HUES6 (cell line): ENCODE data around the gene SIGLEC7.
"Not testable (repeated sequence)": the region's sequence is repeated elsewhere in the genome, so short reads cannot be mapped to it uniquely, and the experiment has no call there.

Experiments used
- H3K27ac ChIP-seq: 2 replicates; pipeline ENCODE4 v1.7.0; 2013; ENCODE audit warnings: low read depth, mild to moderate bottlenecking, low read length, inconsistent platforms
- H3K27me3 ChIP-seq: 2 replicates; pipeline ENCODE4 v1.6.1; 2013; ENCODE audit warnings: low read length; ENCODE audit not compliant: control insufficient read depth, insufficient read depth
- H3K36me3 ChIP-seq: 2 replicates; pipeline ENCODE4 v1.6.1; 2013; ENCODE audit warnings: low read length; ENCODE audit not compliant: control insufficient read depth, insufficient read depth
- H3K4me1 ChIP-seq: 2 replicates; pipeline ENCODE4 v1.6.1; 2013; ENCODE audit warnings: low read length; ENCODE audit not compliant: control insufficient read depth, insufficient read depth
- H3K4me3 ChIP-seq: 2 replicates; pipeline ENCODE4 v1.5.1; 2013; ENCODE audit warnings: low read depth, low read length
- H3K9ac ChIP-seq: one replicate; pipeline ENCODE4 v1.6.1; 2013; ENCODE audit warnings: mild to moderate bottlenecking, low read length
- H3K9me3 ChIP-seq: 2 replicates; pipeline ENCODE4 v1.6.1; 2013; ENCODE audit warnings: low read depth, low read length; ENCODE audit not compliant: control insufficient read depth, insufficient read depth

The SIGLEC7 gene

GRCh38 chr19:51168564-51169282 lies 26.6 kb downstream of the SIGLEC7 start:
- Histone ChIP-seq H3K9me3 (no peaks in the 10 kb centered on the region), H3K27ac (no peak overlapping the region), H3K36me3 (no peaks in the 10 kb centered on the region), H3K4me3 (no peak overlapping the region), H3K27me3 (peaks cover 18% of the 10 kb centered on the region; the same call in 1 of the 2 replicates), H3K9ac (no peak overlapping the region), H3K4me1 (no peaks in the 10 kb centered on the region)

DNA sequence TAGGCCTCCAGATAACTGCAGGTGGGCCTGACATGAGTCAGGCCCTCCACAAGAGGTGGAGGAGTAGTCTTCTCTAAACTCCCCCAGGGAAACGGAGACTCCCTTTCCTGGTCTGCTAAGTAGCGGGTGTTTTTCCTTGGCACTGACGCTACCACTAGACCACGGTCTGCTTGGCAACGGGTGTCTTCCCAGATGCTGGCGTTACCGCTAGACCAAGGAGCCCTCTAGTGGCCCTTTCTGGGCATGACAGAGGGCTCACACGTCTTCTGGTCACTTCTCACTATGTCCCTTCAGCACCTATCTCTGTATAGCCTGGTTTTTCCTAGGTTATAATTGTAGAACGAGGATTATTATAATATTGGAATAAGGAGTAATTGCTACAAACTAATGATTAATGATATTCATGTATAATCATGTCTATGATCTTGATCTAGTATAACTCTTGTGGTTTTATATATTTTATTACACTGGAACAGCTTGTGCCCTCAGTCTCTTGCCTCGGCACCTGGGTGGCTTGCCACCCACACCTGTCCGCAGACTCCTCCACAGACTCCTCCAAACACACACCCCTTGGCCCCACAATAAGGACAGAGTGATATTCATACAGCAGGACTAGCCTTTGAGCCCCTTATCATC lies 27.3 kb downstream of the SIGLEC7 start:
- not testable (repeated sequence) for H3K27ac ChIP-seq, H3K9me3 ChIP-seq, H3K36me3 ChIP-seq, H3K4me3 ChIP-seq, H3K4me1 ChIP-seq, H3K9ac ChIP-seq
- H3K27me3 ChIP-seq = peaks cover 18% of the 10 kb centered on the region; the same call in 1 of the 2 replicates

DNA sequence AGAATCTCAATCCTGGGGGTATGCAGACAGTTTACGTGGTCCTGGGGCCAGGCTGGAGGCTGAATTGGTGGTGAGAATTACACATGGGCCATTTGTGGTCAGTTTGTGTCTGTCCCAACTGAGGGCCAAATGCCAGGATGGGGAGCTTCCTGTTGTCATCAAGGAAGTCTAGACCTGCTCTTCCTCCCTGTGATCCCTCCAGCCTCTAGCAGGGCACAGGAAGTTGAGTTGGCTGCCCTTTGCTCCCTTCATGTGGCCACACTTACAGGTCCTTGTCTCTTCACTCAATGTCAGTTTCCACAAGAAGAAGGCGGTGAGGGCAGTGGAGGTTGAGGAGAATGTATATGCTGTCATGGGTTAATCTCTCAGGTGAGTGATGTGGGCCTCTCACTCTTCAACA lies 30.1 kb downstream of the SIGLEC7 start:
- Histone ChIP-seq H3K9ac (no peak overlapping the region), H3K4me1 (no peaks in the 10 kb centered on the region), H3K9me3 (no peaks in the 10 kb centered on the region), H3K4me3 (no peak overlapping the region), H3K27ac (no peak overlapping the region), H3K27me3 (peaks cover 33% of the 10 kb centered on the region), H3K36me3 (no peaks in the 10 kb centered on the region)

GRCh38 chr19:51173681-51174080 lies 31.6 kb downstream of the SIGLEC7 start:
- H3K9ac ChIP-seq = no peak overlapping the region
- H3K27ac ChIP-seq = no peak overlapping the region
- H3K27me3 ChIP-seq = peaks cover 43% of the 10 kb centered on the region
- no peak overlapping the region for H3K4me3 ChIP-seq
- H3K9me3 ChIP-seq = no peaks in the 10 kb centered on the region
- no peaks in the 10 kb centered on the region for H3K36me3 ChIP-seq
- H3K4me1 ChIP-seq = no peaks in the 10 kb centered on the region

- Histone ChIP-seq H3K9me3 (0 out of 2 replicates have a peak, but pooled peaks cover 3% of the 10 kb centered on the region), H3K4me1 (no peaks in the 10 kb centered on the region), H3K9ac (no peak overlapping the region), H3K27ac (no peak overlapping the region), H3K27me3 (peaks cover 65% of the 10 kb centered on the region), H3K36me3 (no peaks in the 10 kb centered on the region), H3K4me3 (no peak overlapping the region)
These were observed 37.2 kb downstream of the SIGLEC7 start for GRCh38 chr19:51179256-51179655.

DNA sequence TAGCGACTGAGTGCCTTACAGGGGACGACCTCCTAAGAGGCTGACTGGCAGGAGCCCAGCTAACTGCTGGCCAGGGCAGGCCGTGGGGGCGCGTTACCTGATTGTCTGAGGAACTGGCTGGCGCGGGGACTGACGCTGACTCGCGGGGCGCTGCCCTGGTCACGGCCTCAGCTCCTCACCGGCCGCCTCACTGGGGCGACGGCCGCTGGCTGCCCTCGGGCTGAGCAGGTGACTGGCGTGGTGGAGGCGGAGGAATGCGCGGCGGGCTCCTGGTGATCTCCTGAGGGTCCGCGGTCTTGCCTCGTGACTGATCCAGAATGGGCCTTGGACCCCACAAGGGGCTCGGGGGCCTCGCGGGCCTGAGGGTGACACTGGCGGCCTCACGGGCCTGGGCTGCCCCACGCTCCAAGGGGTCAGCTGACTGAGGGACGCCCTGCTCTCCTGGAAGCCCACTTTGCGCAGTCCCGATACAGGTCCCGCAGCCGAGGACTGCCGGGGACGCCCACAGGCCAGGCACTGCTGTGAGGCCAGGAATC lies 39.3 kb downstream of the SIGLEC7 start:
- no peak overlapping the region; the same call in 1 of the 2 replicates for H3K4me3 ChIP-seq
- H3K27ac ChIP-seq = no peak overlapping the region
- H3K27me3 ChIP-seq = peaks cover 62% of the 10 kb centered on the region
- no peaks in the 10 kb centered on the region for H3K36me3 ChIP-seq
- 0 out of 2 replicates have a peak, but pooled peaks cover 3% of the 10 kb centered on the region for H3K9me3 ChIP-seq
- no peak overlapping the region for H3K9ac ChIP-seq
- H3K4me1 ChIP-seq = no peaks in the 10 kb centered on the region

GRCh38 chr19:51181913-51182419 lies 39.9 kb downstream of the SIGLEC7 start:
- Histone ChIP-seq H3K9me3 (0 out of 2 replicates have a peak, but pooled peaks cover 3% of the 10 kb centered on the region), H3K9ac (no peak overlapping the region), H3K27ac (no peak overlapping the region), H3K4me1 (no peaks in the 10 kb centered on the region), H3K4me3 (no peak overlapping the region; the same call in 1 of the 2 replicates), H3K27me3 (peaks cover 57% of the 10 kb centered on the region), H3K36me3 (no peaks in the 10 kb centered on the region)

DNA sequence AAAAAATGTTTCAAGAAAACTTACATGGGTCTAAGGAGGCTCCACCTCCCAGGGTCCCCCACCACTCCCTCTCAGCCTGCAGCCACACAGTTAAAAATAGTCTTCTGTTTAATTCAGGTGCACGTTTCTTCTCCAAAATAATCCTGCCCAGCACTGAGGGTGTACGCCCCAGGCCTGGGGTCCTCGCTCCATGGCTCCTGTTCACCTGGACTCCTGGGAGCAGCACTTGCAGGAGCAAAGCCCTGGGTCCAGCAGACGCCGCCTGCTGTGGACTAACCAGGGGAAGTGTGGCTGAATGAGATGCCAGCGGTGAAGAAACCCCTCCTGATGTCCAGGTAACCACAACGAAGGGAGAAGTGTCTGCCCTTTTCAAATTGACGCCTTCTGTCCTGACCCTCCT lies 41.5 kb downstream of the SIGLEC7 start:
- peaks cover 42% of the 10 kb centered on the region for H3K27me3 ChIP-seq
- H3K4me1 ChIP-seq = no peaks in the 10 kb centered on the region
- H3K27ac ChIP-seq = no peak overlapping the region
- no peaks in the 10 kb centered on the region for H3K36me3 ChIP-seq
- H3K9ac ChIP-seq = no peak overlapping the region
- 0 out of 2 replicates have a peak, but pooled peaks cover 3% of the 10 kb centered on the region for H3K9me3 ChIP-seq
- no peak overlapping the region for H3K4me3 ChIP-seq

DNA sequence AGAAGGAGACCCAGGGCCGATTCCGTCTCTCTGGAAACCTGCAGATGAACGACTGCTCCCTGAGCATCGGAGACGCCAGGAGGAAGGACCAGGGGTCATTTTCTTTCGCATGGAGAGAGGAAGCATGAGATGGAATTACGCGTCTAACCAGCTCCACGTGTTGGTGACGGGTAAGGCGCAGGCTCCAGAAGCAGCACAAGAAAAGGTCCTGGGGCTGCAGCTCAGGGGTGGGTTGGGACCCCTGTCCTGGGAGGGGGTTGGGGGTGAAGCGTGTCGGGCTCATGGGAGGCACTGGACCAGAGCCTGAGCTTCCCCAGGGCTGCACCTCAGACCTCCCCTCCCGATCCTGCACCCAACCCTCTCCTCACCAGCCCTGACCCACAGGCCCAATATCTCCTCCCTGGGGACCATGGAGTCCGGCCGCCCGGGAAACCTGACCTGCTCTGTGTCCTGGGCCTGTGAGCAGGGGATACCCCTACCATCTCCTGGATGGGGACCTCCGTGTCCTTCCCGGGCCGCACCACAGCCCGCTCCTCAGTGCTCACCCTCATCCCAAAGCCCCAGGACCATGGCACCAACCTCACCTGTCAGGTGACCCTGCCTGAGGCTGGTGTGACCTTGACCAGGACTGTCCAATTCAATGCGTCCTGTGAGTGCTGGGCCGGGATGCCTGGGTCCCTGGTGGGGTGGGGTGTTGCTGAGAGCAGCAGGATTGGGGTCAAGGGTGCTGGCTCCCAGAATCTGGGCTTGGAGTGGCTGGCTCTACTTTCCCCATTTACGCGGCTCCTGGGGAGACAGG lies 43.2 kb downstream of the SIGLEC7 start:
- Histone ChIP-seq H3K27ac (no peak overlapping the region), H3K4me1 (no peaks in the 10 kb centered on the region), H3K36me3 (no peaks in the 10 kb centered on the region), H3K4me3 (no peak overlapping the region), H3K9ac (no peak overlapping the region), H3K27me3 (peaks cover 33% of the 10 kb centered on the region), H3K9me3 (0 out of 2 replicates have a peak, but pooled peaks cover 3% of the 10 kb centered on the region)

DNA sequence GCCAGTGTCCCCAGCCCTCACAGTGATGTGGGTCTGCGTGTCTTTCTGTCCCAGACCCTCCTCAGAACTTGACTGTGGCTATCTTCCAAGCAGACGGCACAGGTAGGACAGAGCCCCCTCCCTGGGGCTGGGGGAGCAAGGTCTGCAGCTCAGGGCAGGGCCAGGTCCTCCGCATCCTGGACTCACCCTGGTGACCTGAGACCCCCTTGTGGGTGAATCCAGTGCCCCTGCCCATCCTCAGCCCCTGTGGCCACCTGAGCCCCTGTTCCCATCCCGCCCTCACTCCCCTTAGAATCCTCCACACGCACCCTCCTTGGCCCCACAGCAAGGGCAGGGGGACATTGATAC lies 43.7 kb downstream of the SIGLEC7 start:
- no peaks in the 10 kb centered on the region for H3K4me1 ChIP-seq
- peaks cover 33% of the 10 kb centered on the region for H3K27me3 ChIP-seq

More for the DNA sequence above, 43.7 kb downstream of the SIGLEC7 start:
- no peaks in the 10 kb centered on the region for H3K36me3 ChIP-seq
- H3K4me3 ChIP-seq = no peak overlapping the region
- no peak overlapping the region for H3K9ac ChIP-seq
- H3K9me3 ChIP-seq = 0 out of 2 replicates have a peak, but pooled peaks cover 3% of the 10 kb centered on the region
- no peak overlapping the region for H3K27ac ChIP-seq
